Common myeloid progenitor, CD34-positive (primary cell): ENCODE measurements around the gene LRRC57.
A peak's percentile ranks its signal among the peaks of the same experiment; 100 is the strongest.

ENCODE experiments used
- CTCF ChIA-PET: fragments of 350-600 bp; sonication (Branson Sonifier 250); formaldehyde crosslinking; loops from one replicate; lab custom pipeline; 2021; ENCODE audit warnings: antibody characterized with exemption; lab: Charles Lee
- POLR2A ChIA-PET: fragments of 350-600 bp; sonication (Branson Sonifier 250); formaldehyde crosslinking; loops from one replicate; lab custom pipeline; 2021; ENCODE audit warnings: antibody characterized with exemption; lab: Charles Lee
- DNase-seq, 3 donors: peaks; one replicate each; pipeline versions ENCODE4 v3.0.0 to v3.0.0-alpha.2; 2013
- H3K27ac ChIP-seq, 2 experiments: 1 replicate in 1 of 2; 2 replicates in 1 of 2; pipeline ENCODE4 v1.7.0; 2013; ENCODE audit warnings: inconsistent platforms in 2 of 2, low read length in 2 of 2, mild to moderate bottlenecking in 2 of 2, low read depth in 1 of 2, moderate library complexity in 1 of 2; ENCODE audit not compliant: severe bottlenecking in 2 of 2, insufficient read depth in 1 of 2, poor library complexity in 1 of 2
- H3K27me3 ChIP-seq, 5 experiments: replicated peaks in 2 of 5; 1 replicate in 3 of 5; 2 replicates in 2 of 5; pipeline versions ENCODE4 v1.6.1 to v1.7.0; 2013; ENCODE audit warnings: low read length in 4 of 5, mild to moderate bottlenecking in 2 of 5, moderate library complexity in 2 of 5, inconsistent platforms in 1 of 5; ENCODE audit not compliant: insufficient read depth in 5 of 5, control insufficient read depth in 4 of 5
- H3K36me3 ChIP-seq, 4 experiments: 1 replicate in 2 of 4; 2 replicates in 2 of 4; pipeline versions ENCODE4 v1.6.1 to v1.7.0; 2013; ENCODE audit warnings: low read length in 3 of 4, control low read depth in 1 of 4, mild to moderate bottlenecking in 1 of 4; ENCODE audit not compliant: control insufficient read depth in 4 of 4, insufficient read depth in 4 of 4
- H3K4me1 ChIP-seq, 4 experiments: 1 replicate in 3 of 4; 2 replicates in 1 of 4; pipeline versions ENCODE4 v1.6.1 to v1.7.1; 2013; ENCODE audit warnings: low read length in 3 of 4, mild to moderate bottlenecking in 3 of 4, control low read depth in 1 of 4, inconsistent platforms in 1 of 4, moderate library complexity in 1 of 4; ENCODE audit not compliant: control insufficient read depth in 4 of 4, insufficient read depth in 4 of 4; ENCODE audit errors: control extremely low read depth in 1 of 4
- H3K4me3 ChIP-seq, 7 experiments: 1 replicate in 4 of 7; 2 replicates in 3 of 7; pipeline versions ENCODE4 v1.5.1 to v1.7.0; 2013; ENCODE audit warnings: mild to moderate bottlenecking in 7 of 7, low read length in 6 of 7, moderate library complexity in 6 of 7, inconsistent platforms in 2 of 7, low read depth in 2 of 7, control low read depth in 1 of 7; ENCODE audit not compliant: insufficient read depth in 4 of 7, control insufficient read depth in 1 of 7; ENCODE audit errors: extremely low read depth in 1 of 7
- H3K9me3 ChIP-seq, 5 experiments: 1 replicate in 4 of 5; 2 replicates in 1 of 5; pipeline versions ENCODE4 v1.6.1 to v1.7.1; 2013; ENCODE audit warnings: low read length in 4 of 5, mild to moderate bottlenecking in 2 of 5, inconsistent platforms in 1 of 5, low read depth in 1 of 5, moderate library complexity in 1 of 5; ENCODE audit not compliant: control insufficient read depth in 4 of 5, insufficient read depth in 2 of 5; ENCODE audit errors: control extremely low read depth in 1 of 5
- WGBS: methylation state at CpG from one replicate; pipeline ENCODE4 v1.1.5; 2013; ENCODE audit not compliant: insufficient coverage; 5-methylcytosine and 5-hydroxymethylcytosine counted together

LRRC57 gene

GRCh38 chr15:42494998-42495360 lies 53.6 kb downstream of the LRRC57 start:
- Histone ChIP-seq H3K4me1 (peaks cover 23 to 62% (median 40%) of the 10 kb centered on the region in 4 experiments), H3K9me3 (no peaks in the 10 kb centered on the region), H3K4me3 (peak overlapping the region; percentile 81 to 97 (median 90)), H3K36me3 (no peaks in the 10 kb centered on the region), H3K27me3 (no peaks in the 10 kb centered on the region), H3K27ac (peak overlapping the region; percentile 68 to 86)
- CTCF ChIA-PET: interaction anchor here (0.9 to 1.7 kb wide), 5 partner anchors 9 to 23 kb away, joined by 3 to 6 read pairs (median 4); no protein-coding TSS in a partner anchor
- WGBS: 4% methylated on average over 7 of the region's 10 CpGs
- POLR2A ChIA-PET: interaction anchor here (1.2 kb wide), 1 partner anchor 9 kb away, joined by 3 read pairs; no protein-coding TSS in a partner anchor
- no peak for DNase-seq

GRCh38 chr15:42493679-42494078 lies 54.9 kb downstream of the LRRC57 start:
- Histone ChIP-seq H3K27me3 (no peaks in the 10 kb centered on the region), H3K36me3 (no peaks in the 10 kb centered on the region), H3K4me3 (peak overlapping the region in 3 of 7 experiments; percentile 11 to 38 (median 34)), H3K9me3 (no peaks in the 10 kb centered on the region), H3K27ac (no peak overlapping the region), H3K4me1 (peaks cover 21 to 55% (median 38%) of the 10 kb centered on the region in 4 experiments)
- no peak for DNase-seq
- ChIA-PET CTCF (no interaction called here), POLR2A (interaction anchor here (1.0 kb wide), 1 partner anchor 55 kb away, joined by 10 read pairs; the partner anchor contains the start of genes HAUS2 and LRRC57)
- WGBS: 70% methylated on average over 1 of the region's 1 CpG

- CTCF ChIA-PET: interaction anchor here (0.9 to 1.5 kb wide), 7 partner anchors 8 to 719 kb away, joined by 3 to 7 read pairs (median 3); partner anchors contain the start of genes HAUS2 and LRRC57
- POLR2A ChIA-PET: interaction anchor here (1.3 kb wide), 1 partner anchor 19 kb away, joined by 6 read pairs; no protein-coding TSS in a partner anchor
- Histone ChIP-seq H3K9me3 (no peaks in the 10 kb centered on the region), H3K4me1 (peaks cover 21 to 41% (median 32%) of the 10 kb centered on the region in 4 experiments), H3K27ac (peak overlapping the region; percentile 95 to 98), H3K4me3 (peak overlapping the region in 6 of 7 experiments; percentile 86 to 100 (median 97)), H3K27me3 (no peaks in the 10 kb centered on the region), H3K36me3 (no peaks in the 10 kb centered on the region)
- no peak for DNase-seq
- 100% methylated on average over 3 of the region's 18 CpGs for WGBS
These were observed 56.9 kb downstream of the LRRC57 start for GRCh38 chr15:42491539-42492225.

GRCh38 chr15:42490671-42491538 lies 57.7 kb downstream of the LRRC57 start, which contains the start of gene ZNF106:
Gene ZNF106 (minus strand): TSS chr15:42491141. CDS start chr15:42472289, 18,852 bp downstream.
- ChIA-PET CTCF (interaction anchor here (0.9 to 1.5 kb wide), 9 partner anchors 8 to 718 kb away, joined by 3 to 7 read pairs (median 3); partner anchors contain the start of genes HAUS2 and LRRC57), POLR2A (interaction anchor here (1.3 kb wide), 1 partner anchor 20 kb away, joined by 6 read pairs; no protein-coding TSS in a partner anchor)
- Histone ChIP-seq H3K9me3 (no peaks in the 10 kb centered on the region), H3K27me3 (no peaks in the 10 kb centered on the region), H3K27ac (peak within 1 kb of the TSS; percentile 95 to 98), H3K36me3 (no peaks in the 10 kb centered on the region), H3K4me1 (peaks cover 16 to 33% (median 27%) of the 10 kb centered on the region in 4 experiments), H3K4me3 (peak within 1 kb of the TSS; percentile 78 to 100 (median 96))
- 0% methylated on average over 42 of the region's 51 CpGs for WGBS
- peak; percentile 94 to 96 (median 96) for DNase-seq

GRCh38 chr15:42490291-42490670 lies 58.3 kb downstream of the LRRC57 start:
- peak in 2 of 3 donors; percentile 47 to 63 for DNase-seq
- H3K27me3 ChIP-seq: no peaks in the 10 kb centered on the region
- peak overlapping the region; percentile 77 to 98 for H3K27ac ChIP-seq
- CTCF ChIA-PET: interaction anchor here (1.1 to 1.5 kb wide), 6 partner anchors 9 to 58 kb away, joined by 3 to 7 read pairs (median 4); partner anchors contain the start of genes HAUS2 and LRRC57
- 0% methylated on average over 7 of the region's 11 CpGs for WGBS
- no peaks in the 10 kb centered on the region for H3K9me3 ChIP-seq
- POLR2A ChIA-PET: interaction anchor here (1.3 kb wide), 1 partner anchor 21 kb away, joined by 6 read pairs; no protein-coding TSS in a partner anchor
- H3K4me3 ChIP-seq: peak overlapping the region; percentile 78 to 100 (median 96)
- H3K4me1 ChIP-seq: peaks cover 15 to 32% (median 26%) of the 10 kb centered on the region in 4 experiments
- H3K36me3 ChIP-seq: peaks cover 0 to 3% (median 1%) of the 10 kb centered on the region in 4 experiments
